GM21717 (cell line): ENCODE results near the gene NRCAM.
"Not testable (repeated sequence)": the region's sequence is repeated elsewhere in the genome, so short reads cannot be mapped to it uniquely, and the experiment has no call there.

Source experiments
- ATAC-seq: cut with Tn5 transposase; IDR thresholded peaks from one replicate; pipeline ENCODE4 v1.9.1; 2021; ENCODE audit warnings: mild to moderate bottlenecking, moderate library complexity; ENCODE audit not compliant: unreplicated experiment

NRCAM gene

DNA sequence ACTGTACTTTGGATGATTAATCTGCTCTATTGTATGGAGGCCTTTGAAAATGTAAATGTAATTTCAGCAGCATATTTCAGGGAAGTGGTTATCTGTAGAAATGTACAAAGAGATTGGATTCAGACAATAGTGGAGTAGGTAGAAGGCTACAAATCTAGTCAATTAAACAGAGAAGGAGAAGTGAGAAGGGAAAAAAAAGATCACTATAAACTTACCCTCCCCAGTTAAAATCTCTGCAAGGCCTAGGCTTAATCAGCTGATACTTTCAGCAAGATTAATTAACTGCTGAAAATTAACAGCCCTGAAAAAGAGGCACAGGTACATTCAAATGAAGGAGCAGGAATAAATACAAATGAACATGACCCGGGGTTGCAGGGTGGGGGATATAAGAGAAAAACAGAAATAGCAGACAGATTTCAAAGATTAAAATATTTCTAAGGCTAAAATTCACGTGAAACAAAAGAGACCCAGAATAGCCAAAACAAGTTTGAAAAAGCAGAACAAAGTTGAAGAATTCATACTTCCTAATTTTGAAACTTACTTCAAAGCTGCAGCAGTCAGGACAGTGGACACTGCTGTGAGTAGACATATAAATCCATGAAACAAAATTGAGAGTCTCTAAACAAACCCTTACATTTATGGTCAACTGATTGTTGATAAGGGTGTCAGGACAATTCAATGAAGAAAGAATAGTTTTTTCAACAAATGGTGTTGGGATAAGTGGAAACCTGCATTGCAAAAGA lies 96.0 kb downstream of the NRCAM start:
- ATAC-seq: no peak

DNA sequence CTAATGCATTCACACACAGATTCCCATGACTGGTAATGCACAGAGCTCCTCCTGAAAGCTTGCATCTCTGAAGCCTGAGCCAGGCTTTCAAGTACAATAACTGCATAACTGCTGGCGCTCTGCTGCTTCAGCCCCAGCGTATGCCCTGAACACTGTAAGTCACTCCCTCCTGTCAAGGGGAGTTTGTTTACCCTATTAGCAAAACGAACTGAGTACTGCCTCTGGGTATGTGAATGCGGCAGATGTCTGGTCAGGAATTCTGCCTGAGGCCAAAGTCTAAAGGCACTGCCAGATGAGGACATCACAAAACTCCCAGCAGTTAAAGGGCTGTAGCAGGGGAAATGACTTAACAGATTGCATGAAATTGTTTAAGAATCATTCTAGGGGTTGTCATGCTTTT lies 97.7 kb downstream of the NRCAM start:
- ATAC-seq: no peak

DNA sequence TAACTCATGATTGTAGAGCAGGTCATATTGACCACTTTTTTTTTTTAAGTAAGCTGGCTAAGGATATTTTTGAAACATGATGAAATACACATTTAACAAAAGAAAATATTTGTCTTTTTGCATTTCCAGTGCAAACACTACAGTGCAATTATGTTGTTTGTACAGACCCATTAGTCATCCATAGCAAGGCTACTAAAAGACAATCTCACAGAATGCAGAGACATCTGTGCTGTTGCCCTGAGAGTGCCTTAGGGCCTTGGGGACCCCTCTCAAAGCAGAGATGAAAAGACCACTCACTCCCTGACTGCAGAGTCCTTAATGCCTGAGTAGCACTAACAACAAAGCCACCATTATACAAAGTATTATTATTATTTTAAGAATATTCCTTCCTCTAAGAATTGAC lies 104.5 kb downstream of the NRCAM start:
- no peak for ATAC-seq

DNA sequence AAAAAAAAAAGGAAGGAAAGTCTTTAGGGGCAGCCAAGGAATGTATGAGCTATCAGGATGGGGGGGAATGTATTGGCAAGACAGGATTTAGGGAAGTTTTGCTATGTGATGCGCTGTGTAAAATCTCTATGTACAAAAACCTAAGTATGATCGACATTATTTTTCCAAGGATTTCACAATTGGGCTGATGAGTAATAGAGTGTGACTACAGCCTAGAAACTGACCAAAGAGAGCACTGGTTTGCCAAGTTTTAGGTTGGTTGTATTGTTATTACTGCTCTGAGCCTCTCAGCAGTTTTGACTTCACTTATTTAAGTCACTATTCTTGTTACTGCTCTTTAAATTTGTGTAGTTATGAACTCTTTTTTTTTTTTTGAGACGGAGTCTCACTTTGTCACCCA lies 107.3 kb downstream of the NRCAM start:
- ATAC-seq: no peak

DNA sequence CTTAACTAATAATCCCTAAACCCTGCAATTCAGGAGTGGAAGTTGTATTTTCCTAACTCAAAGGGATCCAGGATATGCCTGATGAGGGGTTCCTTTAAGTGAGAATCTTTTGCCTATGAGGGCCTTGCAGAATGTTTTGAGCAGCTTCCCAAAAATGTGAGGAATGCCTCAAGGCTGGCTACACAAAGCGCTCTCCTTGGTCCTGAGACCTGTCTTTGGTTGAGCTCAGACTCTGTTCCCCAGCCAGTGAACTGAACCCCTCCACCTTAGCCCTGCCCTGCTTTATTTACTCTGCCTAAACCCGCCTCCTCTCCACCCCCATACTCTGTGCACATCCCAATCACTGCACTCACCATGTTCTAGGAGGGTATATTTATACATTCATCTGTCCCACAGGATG lies 108.6 kb downstream of the NRCAM start:
- ATAC-seq: no peak

GRCh38 chr7:108345710-108346336 lies 110.4 kb downstream of the NRCAM start:
- no peak for ATAC-seq

- no peak for ATAC-seq
Observed at GRCh38 chr7:108340856-108341411, 115.3 kb downstream of the NRCAM start.

GRCh38 chr7:108340406-108340805 lies 115.8 kb downstream of the NRCAM start:
- ATAC-seq: not testable (repeated sequence)

DNA sequence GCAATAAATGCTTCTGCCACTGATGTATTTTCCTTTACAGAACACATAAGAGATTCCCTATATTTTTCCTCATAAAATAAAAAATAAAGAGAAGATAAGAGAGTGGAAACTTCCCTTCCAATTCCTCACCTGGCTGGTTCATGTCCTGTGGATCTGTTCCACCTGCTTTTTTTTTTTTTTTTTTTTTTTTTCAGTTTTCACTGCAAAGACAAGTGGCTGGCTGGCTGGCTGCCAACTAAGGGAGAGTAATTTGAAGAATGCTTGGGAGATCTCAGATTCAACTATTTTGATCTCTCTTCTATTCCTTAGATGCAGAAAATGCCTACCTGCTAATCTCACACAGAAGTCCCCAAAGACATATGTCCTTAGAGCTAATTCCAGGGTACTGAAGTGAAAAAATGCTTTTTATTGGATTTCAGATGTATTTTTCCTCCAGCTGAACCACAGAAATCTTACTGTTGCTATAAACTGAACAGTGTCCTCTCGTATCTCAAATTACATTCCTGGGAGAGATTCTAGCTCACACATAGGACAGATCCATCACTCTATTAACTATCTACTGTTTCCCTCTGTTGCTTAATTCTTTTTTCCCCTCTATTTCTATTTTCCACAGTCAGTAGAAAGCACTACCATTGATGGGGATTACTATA lies 120.8 kb downstream of the NRCAM start:
- ATAC-seq: no peak

GRCh38 chr7:108332937-108333336 lies 123.3 kb downstream of the NRCAM start:
- no peak for ATAC-seq

GRCh38 chr7:108331971-108332370 lies 124.3 kb downstream of the NRCAM start:
- ATAC-seq: no peak

DNA sequence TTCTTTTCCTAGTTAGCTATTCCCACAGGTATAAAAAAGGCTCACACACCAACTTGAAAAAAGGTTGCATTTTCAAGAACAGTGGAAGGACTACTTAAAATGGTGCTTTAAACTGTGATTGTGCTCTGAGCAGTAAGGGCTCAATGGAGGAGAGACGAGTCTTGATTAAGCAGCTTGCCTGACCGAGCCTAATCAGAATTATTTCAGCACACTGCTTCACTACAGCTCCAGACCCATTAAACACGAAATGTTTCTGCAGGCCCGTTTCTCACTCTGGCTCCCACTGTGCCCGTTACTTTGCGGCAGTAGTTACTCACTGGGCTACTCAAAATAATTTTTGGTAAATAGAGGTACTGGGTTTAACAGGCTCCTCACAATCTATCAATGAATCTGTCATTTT lies 126.0 kb downstream of the NRCAM start:
- ATAC-seq: no peak

DNA sequence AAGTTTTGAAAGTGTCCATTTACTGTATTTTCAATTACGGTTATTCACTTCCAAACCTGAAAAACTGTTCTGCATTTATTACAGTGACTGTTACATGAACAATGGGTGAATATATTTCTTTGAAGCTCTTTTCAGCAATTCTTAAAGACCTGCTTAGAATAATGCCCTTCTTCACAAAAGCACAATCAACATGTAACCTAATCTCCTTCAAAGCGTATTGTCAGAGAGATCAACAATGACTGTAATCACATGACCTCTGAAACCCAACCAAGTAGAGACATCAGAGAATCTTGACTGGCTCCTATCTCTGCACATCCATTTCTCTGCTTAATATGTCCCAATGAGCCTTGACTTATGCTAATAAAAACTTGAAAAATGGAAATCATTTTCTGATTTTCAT lies 126.7 kb downstream of the NRCAM start:
- no peak for ATAC-seq

DNA sequence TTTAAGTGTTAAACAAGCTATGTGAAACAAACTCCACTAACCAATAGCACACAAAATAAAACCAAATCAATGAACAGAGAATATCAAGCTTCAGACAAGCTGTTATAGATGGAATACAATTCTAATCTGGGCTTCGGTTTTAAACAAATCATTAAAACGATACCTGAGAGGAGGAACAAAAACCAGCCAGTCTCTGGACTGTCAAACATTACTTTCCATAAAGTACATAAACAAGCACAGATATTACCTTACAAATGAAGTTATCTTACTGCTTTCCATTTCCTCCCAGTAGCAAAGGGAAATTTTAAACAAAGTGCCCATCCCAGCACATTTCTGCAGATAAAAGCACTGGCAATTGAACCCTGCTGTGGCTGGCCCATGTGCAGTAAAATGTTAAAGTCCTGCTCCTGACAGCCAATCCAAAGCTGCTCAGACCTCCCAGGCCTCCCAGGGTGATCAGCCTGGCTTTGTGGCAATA lies 128.0 kb downstream of the NRCAM start:
- peak; percentile 90 for ATAC-seq

DNA sequence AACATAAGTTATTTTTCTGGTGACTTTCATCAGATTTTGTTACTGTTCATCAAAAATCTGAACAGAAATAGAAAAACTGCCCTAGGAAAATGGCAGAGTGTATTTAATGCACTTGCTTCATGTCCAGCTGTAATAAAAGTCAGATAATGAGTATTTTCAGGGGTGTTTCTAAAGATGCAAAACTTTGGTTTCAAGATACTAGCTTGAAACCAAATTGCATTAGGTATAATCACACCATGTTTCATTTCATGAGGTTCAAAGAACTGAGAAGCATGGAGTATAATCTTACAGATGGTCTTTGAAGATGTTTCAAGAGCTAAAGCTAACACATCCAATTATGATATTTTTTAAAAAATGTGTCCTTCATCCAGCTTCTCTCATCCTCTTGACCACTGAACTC lies 128.9 kb downstream of the NRCAM start:
- ATAC-seq: no peak

DNA sequence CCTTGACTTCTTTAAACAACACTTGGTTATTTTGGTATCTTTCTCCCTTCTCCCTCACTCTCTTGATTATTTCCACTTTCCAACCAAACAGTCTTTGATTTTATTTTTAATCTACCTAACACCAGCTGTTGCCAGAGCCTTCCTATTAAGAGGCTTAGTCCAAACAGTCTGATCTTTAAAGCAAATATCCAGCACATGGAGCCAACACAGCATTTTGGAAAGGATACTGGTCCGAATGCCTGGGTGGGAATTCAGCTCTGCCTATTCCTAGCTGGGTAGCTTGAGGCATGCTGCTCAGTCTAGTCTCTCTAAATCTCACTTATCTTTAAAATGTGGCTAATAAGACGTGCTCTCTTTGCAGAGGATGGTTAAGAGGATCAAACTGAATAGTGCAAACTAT lies 129.3 kb downstream of the NRCAM start:
- no peak for ATAC-seq

DNA sequence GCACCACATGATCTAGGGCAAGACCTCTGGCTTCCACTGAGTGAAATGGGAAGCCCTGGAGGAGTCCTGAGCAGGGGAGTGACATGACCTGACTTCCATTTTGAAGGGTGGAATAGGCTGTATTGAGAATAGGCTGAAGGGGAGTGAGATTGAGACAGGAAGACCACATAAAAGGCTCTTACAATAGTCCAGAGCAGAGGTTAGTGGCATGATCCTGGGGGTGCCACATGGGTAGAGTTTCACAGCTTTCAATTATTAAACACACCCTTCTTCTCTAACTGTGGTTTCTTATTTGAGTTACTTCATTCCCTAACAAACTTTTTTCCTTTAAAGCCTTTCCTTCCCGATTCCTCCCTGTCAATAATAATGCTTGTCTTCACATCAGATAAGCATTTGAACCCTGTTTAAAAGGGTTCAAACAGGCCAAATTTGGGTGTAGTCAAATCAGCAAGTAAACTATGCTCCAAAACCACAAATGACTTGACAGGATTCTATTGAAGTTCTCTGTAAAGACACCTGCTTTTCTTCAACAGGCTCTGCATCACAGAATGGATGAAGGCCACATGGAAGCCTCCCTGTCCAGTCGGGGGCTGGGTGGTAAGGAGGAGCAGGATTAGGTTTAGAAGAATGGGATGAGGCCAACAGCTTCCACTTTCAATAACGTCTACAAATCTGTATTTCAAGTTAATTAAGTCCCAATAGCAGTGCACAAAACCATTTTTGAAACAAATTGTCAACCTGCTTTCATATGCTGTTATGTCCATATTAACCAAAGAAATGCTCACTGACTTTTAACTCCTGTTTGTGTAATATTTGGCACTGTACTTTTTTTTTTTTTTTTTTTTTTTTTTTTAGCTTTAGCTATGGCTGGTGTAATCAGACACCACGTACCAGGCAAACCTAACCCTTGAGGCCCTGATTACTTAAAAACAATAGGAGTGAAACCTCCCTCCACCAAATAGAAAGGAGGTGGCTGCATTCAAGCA lies 131.9 kb downstream of the NRCAM start:
- no peak for ATAC-seq

- ATAC-seq: no peak
Observed at GRCh38 chr7:108322925-108323832, 133.1 kb downstream of the NRCAM start.

DNA sequence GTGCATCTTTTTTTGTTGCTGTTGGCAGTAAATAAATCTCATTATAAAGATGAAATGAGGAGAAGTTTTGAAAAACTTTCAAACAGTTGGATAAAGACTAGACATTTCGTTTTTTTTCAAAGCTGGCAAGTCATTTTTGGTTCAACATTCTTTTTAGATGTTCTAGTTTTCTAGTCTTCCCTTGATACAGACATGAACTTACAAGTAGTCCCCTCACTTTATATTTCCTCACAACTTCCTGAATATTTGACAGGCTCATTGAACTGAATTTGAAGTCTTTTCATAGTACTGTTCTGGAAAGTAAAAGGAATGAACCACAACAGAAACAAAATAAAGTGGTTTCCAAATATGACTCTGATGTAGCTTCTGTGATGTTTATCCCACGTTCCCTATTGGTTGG lies 134.2 kb downstream of the NRCAM start:
- no peak for ATAC-seq

DNA sequence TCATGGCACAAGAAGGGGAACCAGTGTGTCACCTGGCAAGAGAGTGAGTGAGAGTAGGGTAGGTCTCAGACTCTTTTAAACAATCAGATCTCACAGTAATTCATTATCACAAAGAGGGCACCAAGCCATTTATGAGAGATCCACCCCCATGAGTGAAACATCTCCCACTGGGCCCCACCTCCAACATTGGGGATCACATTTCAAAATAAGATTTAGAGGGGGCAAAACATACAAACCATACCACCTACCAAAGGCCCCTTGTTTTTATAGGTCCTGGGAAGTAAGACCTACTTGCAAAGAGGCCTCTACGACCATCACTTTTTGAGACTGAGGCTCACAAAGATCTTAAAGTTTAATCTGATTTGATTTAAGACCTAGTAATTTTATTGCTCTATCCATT lies 134.9 kb downstream of the NRCAM start:
- ATAC-seq: no peak
